Effector memory CD8-positive, alpha-beta T cell (primary cell): ENCODE measurements around the gene DLX6.

ENCODE experiments used
- ATAC-seq: fragments of 150-1000 bp; cut with Tn5 transposase; replicated peaks from 2 replicates; pipeline ENCODE4 v1.10.0; 2021; ENCODE audit warnings: mild to moderate bottlenecking, moderate library complexity
- DNase-seq, 3 experiments: peaks; one replicate each; pipeline ENCODE4 v3.0.0; 2021
- H3K27ac Mint-ChIP-seq, 2 donors: one replicate each; pipeline ENCODE4 v1.8.0; 2022; ENCODE audit warnings: mild to moderate bottlenecking in 2 of 2, mixed read lengths in 2 of 2, moderate library complexity in 2 of 2
- H3K27me3 Mint-ChIP-seq, 2 donors: one replicate each; pipeline ENCODE4 v1.8.0; 2022; ENCODE audit warnings: mixed read lengths in 2 of 2
- H3K36me3 Mint-ChIP-seq: one replicate; pipeline ENCODE4 v1.8.0; 2022; ENCODE audit warnings: mild to moderate bottlenecking, moderate library complexity, mixed read lengths; ENCODE audit not compliant: insufficient read depth
- H3K4me1 Mint-ChIP-seq, 2 donors: one replicate each; pipeline ENCODE4 v1.8.0; 2022; ENCODE audit warnings: low read depth in 2 of 2, mixed read lengths in 2 of 2
- H3K4me3 Mint-ChIP-seq, 2 donors: one replicate each; pipeline ENCODE4 v1.8.0; 2022; ENCODE audit warnings: mild to moderate bottlenecking in 2 of 2, mixed read lengths in 2 of 2, moderate library complexity in 2 of 2
- H3K9me3 Mint-ChIP-seq, 2 donors: one replicate each; pipeline ENCODE4 v1.8.0; 2022; ENCODE audit warnings: mixed read lengths in 2 of 2

Gene DLX6

DNA sequence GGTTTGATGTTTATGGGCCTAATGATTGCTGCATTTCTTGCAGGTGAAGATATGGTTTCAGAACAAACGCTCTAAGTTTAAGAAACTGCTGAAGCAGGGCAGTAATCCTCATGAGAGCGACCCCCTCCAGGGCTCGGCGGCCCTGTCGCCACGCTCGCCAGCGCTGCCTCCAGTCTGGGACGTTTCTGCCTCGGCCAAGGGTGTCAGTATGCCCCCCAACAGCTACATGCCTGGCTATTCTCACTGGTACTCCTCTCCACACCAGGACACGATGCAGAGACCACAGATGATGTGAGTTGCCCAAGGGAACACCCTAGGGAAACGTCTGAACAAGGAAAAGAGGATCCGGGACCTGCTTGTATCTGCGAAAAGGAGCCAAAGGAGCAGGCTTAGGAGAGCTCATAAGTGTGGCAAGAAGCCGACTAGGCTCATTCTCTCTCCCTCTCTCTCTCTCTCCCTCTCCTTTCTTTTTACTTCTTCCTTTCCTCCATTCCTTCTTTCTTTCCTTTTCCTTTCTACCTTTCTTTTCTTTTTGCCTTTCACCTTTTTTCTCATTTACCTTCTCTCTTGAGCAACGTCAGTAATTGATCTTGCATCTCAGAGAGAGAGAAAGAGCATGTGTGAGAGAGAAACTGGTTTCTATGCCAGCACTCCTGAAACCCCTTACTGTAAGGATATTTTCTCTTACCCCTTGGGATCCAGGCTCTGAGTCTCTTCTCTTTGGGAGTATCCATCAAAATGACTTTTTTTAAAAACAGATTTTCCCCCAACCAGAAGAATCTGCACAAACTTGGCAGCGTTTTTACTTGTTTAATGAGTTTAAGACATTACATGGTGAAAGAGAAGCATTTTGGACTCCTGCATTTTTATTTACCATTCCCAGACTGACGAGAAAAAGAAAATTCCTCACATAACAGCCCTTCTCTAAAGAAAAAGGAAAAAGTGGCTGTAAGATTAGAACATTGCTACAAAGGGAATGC, 4.7 kb downstream of the DLX6 start:
- no peak overlapping the region for H3K4me3 Mint-ChIP-seq
- ATAC-seq = no peak
- no peaks in the 10 kb centered on the region for H3K9me3 Mint-ChIP-seq
- H3K27me3 Mint-ChIP-seq = peaks cover 81 to 97% of the 10 kb centered on the region in 2 donors
- H3K27ac Mint-ChIP-seq = no peak overlapping the region
- DNase-seq = no peak
- H3K4me1 Mint-ChIP-seq = peaks cover 5% of the 10 kb centered on the region in 2 donors
- H3K36me3 Mint-ChIP-seq = no peaks in the 10 kb centered on the region

DNA sequence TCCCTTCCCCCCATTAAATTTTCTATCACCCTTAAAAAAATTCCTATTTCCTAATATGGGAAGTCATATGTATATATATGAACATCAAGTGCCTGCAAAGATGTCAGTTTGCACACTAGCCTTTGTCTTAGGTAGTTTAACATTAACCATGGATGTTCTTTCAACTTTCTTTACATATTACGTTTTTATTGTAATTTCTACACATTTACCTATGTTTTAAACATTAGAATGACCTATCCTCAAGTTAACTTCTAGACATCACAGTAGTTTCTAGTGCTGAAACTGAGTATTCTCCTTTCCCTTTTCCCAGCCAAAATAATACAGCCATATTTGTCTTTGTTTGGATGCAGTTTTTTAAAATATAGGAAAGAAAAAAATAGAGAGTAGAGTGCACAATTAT, 5.8 kb downstream of the DLX6 start:
- Mint-ChIP-seq H3K27ac (no peak overlapping the region), H3K4me1 (peaks cover 5% of the 10 kb centered on the region in 2 donors), H3K27me3 (peaks cover 89 to 99% of the 10 kb centered on the region in 2 donors), H3K36me3 (no peaks in the 10 kb centered on the region), H3K4me3 (no peak overlapping the region), H3K9me3 (no peaks in the 10 kb centered on the region)
- DNase-seq = no peak
- ATAC-seq = no peak

DNA sequence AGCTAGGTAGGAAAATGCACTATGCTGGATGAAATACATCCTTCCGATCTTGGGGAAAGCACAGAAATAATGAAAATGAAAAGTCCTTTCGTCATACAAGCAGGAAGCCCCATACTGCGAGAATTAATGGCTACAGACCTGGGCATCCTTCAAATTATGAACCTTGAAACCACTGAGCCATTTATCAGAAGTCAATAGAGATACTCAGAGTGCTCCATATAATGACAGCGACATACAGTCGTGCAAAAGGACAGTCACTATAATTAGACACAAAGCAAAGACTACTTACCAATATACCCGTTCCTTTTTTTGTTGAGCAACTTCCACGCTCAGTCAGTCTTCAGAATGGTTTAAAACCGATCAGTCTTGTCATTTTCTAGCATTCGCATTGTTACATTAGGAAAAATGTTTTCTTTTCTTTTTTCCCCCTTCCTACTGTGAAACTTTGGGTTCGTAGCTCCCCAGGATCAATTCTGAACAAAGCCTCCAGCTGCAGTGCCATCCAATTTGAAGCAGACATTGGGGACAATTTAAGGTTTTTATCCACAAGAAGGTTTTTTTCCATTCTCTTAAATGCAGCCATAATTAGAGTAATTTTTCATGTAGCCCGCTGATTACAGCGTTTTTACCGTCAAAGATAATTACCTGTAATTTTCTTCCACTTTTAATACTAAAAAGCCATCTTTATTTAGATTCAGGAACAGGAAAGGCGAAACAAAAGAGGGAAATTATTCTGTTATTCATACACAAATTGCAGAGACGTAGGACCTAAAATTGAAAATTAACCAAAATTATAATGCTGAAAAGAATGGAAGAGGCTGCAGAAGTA, 6.4 kb downstream of the DLX6 start:
- ATAC-seq (no peak), DNase-seq (no peak)
- Mint-ChIP-seq H3K27me3 (peaks cover 92 to 99% of the 10 kb centered on the region in 2 donors), H3K4me1 (peaks cover 2 to 5% of the 10 kb centered on the region in 2 donors), H3K4me3 (no peak overlapping the region), H3K36me3 (no peaks in the 10 kb centered on the region), H3K27ac (no peak overlapping the region), H3K9me3 (no peaks in the 10 kb centered on the region)

DNA sequence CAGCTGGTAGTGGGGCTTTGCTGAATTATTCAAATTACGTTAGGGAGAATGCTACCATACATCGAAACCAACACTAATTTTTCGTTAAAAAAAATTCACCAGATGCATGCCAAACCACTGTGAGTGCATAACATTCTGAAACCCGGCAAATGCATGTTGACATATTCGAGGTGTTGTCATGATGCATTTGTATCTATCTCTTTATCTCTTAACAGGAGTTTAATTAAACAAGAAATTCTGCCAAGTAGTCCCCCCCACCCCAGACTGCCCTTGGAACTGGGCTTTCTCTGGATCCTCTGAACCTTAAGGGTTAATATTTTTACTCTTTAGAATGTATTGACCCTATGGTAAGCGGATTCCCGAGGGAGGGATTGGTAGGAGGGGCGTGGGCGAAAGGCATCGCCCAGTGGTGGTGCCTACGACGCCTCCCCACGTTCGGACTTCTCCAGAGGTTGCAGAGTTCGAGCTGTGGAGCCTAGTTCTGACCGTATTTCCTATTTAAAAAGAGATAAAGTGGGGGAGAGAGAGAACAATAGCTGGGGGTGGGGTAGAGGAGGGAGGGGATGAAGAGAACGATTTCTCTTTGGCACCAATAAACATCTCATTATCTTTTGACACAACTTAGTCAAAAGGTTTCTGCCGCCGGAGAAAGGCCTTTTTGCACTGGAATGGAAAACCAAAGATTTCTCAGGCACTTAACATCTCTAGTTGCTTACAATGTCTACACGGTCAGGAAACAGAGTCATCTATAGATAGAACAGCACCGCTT, 7.2 kb downstream of the DLX6 start:
- Mint-ChIP-seq H3K4me1 (peaks cover 0 to 8% of the 10 kb centered on the region in 2 donors), H3K9me3 (no peaks in the 10 kb centered on the region), H3K27ac (no peak overlapping the region), H3K4me3 (no peak overlapping the region), H3K27me3 (peaks cover 92 to 99% of the 10 kb centered on the region in 2 donors), H3K36me3 (no peaks in the 10 kb centered on the region)
- DNase-seq = no peak
- ATAC-seq = no peak

DNA sequence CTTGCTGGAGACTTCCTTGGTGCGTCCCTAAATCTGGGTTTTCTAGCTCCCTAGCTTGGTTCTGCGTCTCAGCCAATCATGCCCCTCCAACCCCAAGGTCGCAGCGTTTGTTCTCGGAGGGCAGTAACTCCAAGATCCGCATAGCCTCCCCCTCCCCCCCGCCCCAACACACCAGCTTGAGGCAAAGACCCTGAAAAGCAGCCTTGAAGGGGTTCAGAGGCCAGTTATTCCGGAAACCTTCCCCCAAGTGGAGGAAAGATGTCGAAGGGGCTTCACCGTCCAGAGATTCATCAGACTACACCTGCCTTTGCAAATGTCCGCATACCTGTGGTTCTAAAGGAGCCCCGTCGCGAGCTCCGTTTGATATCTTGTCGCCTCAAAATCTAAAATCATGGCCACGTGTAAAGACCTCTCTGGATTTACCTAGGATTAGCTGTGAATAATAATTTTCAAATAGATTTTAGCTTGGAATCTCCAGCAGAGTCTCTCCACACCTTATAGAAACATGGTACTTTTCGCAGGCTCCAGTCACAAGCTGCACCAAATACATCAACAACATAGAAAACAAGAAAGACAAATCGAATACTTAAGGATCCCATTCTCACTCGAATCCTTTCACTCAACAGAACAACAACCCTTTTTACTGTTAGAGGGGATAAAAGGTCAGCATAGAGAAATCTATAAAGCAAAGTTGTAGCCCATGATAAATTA, 7.9 kb downstream of the DLX6 start:
- Mint-ChIP-seq H3K27ac (no peak overlapping the region), H3K4me3 (no peak overlapping the region)

DNA sequence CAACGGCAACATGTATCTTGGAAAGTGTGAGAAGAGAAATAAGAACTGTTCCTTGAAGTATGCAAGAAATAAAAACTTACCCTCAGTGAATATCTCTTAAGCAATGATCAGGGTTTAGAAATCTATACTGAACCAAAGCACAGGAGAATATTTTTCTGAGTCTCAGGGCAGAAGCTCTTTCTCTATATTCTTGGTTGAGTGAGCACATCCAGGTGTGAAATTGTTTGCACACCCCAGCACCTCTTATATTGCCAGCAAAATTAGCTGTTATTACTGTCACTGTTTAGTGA, 8.4 kb downstream of the DLX6 start:
- H3K36me3 Mint-ChIP-seq = no peaks in the 10 kb centered on the region
- no peak for DNase-seq
- H3K4me3 Mint-ChIP-seq = no peak overlapping the region
- peaks cover 0 to 10% of the 10 kb centered on the region in 2 donors for H3K4me1 Mint-ChIP-seq
- no peaks in the 10 kb centered on the region for H3K9me3 Mint-ChIP-seq
- H3K27me3 Mint-ChIP-seq = peaks cover 94 to 99% of the 10 kb centered on the region in 2 donors
- no peak overlapping the region for H3K27ac Mint-ChIP-seq
- ATAC-seq = no peak

More for the DNA sequence above, 7.9 kb downstream of the DLX6 start:
- DNase-seq = no peak
- ATAC-seq = no peak
- Mint-ChIP-seq H3K27me3 (peaks cover 93 to 99% of the 10 kb centered on the region in 2 donors), H3K4me1 (peaks cover 0 to 9% of the 10 kb centered on the region in 2 donors), H3K36me3 (no peaks in the 10 kb centered on the region), H3K9me3 (no peaks in the 10 kb centered on the region)

DNA sequence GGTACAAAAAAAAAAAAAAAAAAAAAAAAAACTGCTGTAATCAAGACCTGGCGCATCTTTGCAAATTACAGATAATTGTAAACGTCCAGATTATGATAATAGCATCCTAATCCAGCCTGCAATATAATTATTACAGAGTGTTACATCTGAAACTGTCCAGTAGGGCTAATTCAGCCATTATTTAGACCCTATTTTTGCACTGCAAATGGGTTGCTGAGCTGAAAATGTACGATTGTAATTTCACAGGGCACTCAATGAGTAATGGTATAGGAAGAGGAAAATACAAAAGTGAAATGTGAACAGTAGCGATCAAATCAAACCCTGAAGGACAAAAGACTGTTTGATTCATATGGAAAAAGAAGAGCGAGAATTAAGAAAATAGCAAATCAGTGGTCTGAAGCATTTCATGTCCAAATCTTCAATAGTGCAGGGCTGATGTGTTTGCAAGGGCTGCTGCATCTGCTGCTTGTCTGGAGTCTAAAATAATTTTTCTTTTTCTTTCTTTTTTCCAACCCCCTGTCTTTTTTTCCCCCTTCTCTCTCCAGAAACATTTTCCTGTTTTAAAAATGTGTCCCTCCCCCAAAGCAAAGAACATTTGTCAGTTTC, 8.9 kb downstream of the DLX6 start:
- Mint-ChIP-seq H3K36me3 (no peaks in the 10 kb centered on the region), H3K4me3 (no peak overlapping the region), H3K9me3 (no peaks in the 10 kb centered on the region), H3K27me3 (peaks cover 96 to 99% of the 10 kb centered on the region in 2 donors), H3K27ac (no peak overlapping the region), H3K4me1 (peaks cover 0 to 12% of the 10 kb centered on the region in 2 donors)
- DNase-seq (no peak), ATAC-seq (no peak)

DNA sequence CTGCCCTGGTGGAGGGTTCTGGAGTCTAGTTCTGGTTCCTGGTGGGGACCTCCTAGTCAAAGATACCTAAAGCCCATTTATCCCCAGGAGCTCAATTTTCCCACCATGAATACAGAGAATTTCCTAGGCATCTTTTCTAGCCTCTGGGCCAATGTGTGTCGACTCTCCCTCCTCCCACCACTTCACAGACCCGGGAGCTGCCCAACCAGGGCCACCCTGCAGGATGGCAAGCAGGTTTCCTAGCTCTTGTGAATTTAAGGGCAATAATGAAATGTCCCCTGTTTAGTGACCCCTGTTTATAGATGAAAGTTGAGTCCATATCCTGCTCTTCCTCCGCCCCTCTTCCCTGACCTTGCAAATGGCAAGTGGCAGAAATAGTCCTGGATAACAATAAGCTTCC, 9.9 kb downstream of the DLX6 start:
- Mint-ChIP-seq H3K4me3 (no peak overlapping the region), H3K9me3 (no peaks in the 10 kb centered on the region), H3K27me3 (peaks cover 96 to 99% of the 10 kb centered on the region in 2 donors), H3K36me3 (no peaks in the 10 kb centered on the region), H3K27ac (no peak overlapping the region), H3K4me1 (peaks cover 0 to 12% of the 10 kb centered on the region in 2 donors)
- DNase-seq (no peak), ATAC-seq (no peak)

DNA sequence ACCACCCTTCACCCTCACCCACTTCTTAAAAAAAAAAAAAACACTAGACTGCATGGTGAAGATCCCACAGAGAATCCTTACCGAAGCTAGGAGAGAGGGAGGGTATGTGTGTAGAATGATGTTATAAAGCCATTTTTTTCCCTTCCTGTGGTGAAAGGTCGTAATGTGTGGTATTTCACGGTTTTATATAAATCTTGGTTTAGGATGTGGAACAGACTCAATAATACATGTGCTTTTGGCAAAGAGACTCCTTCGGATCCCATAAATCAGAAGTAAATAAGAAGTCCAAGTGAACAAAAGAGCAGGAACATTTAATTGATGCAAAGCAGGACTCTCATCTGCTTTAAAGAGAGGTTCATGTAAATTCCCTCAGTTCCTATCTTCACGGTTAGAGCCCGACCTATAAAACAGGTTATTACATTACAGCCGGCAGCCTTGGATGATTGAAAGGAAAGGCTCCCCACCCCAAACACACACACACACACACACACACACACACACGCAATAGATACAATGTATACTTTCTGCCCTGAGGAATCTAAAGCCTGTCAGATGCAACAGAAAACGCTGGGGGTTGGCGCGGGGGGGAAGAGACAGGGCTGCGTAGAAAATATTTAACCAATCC, 10.5 kb downstream of the DLX6 start:
- DNase-seq = no peak
- Mint-ChIP-seq H3K4me3 (no peak overlapping the region), H3K27me3 (peaks cover 99 to 100% of the 10 kb centered on the region in 2 donors), H3K27ac (no peak overlapping the region), H3K4me1 (peaks cover 0 to 14% of the 10 kb centered on the region in 2 donors), H3K9me3 (no peaks in the 10 kb centered on the region), H3K36me3 (no peaks in the 10 kb centered on the region)
- ATAC-seq = no peak

DNA sequence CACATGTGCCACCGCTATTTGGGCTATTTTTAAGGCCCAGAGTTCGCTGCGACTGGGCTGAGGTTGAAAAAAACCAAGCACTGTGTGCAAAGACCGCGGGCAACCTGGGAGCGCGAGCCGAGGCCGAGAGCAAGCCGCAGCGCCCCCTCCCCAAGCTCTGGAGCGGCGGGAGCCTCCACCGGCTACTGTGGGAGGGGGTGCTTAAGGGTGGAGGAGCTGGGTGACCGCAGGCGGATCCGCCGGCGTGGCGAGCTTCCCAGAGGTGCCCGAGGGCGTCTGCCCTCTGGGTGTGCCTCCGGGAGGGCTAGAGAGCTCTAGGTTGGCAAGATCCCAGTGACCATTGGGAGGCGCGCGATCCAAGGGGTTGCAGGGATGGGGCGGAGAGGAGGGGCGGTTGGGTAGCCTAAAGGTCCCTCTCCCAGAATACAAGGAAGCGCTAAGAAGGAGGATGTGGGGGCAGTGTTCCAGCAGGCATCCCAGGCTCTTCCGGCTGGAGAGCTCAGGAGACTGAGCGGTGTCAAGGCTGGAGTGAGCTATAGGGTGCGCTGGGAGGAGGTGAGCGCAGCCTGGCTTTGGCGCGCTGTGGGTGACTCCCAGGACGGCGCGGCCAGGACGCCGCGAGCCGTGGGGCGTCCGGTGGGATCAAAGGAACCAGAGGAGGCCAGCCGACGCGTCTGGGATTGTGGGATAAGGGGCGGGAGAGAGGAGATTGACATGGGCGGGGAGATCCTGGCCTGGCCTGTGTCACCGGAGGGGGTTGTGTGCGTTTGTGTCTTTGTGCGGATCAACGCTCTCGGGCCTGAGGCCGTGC, 11.2 kb downstream of the DLX6 start:
- Mint-ChIP-seq H3K27ac (no peak overlapping the region), H3K4me3 (no peak overlapping the region), H3K4me1 (peaks cover 0 to 15% of the 10 kb centered on the region in 2 donors), H3K27me3 (peaks cover 95 to 100% of the 10 kb centered on the region in 2 donors), H3K36me3 (no peaks in the 10 kb centered on the region), H3K9me3 (no peaks in the 10 kb centered on the region)
- DNase-seq = no peak
- no peak for ATAC-seq

DNA sequence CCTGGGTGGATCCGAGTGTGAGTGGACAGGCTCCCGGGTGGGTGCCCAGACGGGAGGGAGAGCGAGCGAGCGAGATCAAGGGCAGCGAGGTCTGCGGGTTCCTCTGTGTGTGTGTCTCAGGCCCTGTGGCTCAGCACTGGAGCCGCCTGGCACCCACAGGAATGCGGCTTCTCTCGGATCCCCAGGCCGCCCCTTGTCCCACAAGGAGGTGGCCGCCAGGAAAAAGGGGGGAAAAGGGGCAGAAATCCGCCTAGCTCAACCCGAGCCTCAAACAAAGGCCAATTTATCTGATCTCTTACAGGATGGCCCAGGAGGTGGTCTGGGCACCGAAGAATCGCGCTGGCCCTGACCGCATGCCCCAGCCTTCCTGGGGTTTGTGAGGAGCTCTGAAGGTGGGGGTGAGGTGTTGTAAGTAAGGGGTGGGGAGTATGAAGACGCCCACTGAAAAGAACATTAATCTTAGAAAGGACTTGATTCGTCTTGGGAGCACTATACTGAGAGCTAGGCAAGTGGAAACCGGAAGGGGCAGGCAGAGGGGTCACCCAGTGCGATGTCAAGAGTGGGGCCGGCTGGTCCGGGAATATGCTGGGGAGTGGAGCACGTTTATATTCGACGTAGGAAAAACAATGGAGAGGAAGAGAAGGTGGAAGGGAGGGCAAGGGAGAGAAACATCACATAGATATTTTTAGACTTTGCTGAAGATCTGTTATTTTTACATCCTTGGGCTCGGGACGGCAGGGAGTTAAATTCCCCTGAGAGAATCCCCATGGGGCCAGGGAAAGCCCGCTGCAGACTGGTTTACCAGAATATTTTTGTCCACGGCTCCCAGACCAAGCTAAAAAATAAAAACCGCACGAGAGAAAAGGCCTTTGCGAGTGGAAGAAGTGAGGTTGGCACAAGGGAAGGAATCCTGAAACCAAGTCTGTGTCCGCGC, 12.1 kb downstream of the DLX6 start:
- Mint-ChIP-seq H3K4me3 (no peak overlapping the region), H3K36me3 (peaks cover 2% of the 10 kb centered on the region), H3K27ac (no peak overlapping the region), H3K4me1 (peaks cover 4 to 18% of the 10 kb centered on the region in 2 donors), H3K9me3 (no peaks in the 10 kb centered on the region), H3K27me3 (peaks cover 95 to 100% of the 10 kb centered on the region in 2 donors)
- ATAC-seq (no peak), DNase-seq (no peak)
